Activated T-cell treated with anti-CD3 and anti-CD28 coated beads, Interleukin-2, amount 50 U/mL, for 24 hours (primary cell): ENCODE measurements around the gene G6PC3.

Experiments used
- DNase-seq: peaks from one replicate; pipeline ENCODE4 v3.0.0-alpha.2; 2020
- H3K27ac Mint-ChIP-seq: 2 replicates; pipeline ENCODE4 v1.8.0; 2020; ENCODE audit warnings: mild to moderate bottlenecking, mixed read lengths
- H3K27me3 Mint-ChIP-seq: 2 replicates; pipeline ENCODE4 v1.8.0; 2020; ENCODE audit warnings: mixed read lengths
- H3K36me3 Mint-ChIP-seq: 2 replicates; pipeline ENCODE4 v1.8.0; 2020; ENCODE audit warnings: low read depth, mixed read lengths
- H3K4me1 Mint-ChIP-seq: 2 replicates; pipeline ENCODE4 v1.8.0; 2020; ENCODE audit warnings: low read depth, mixed read lengths
- H3K4me3 Mint-ChIP-seq: 2 replicates; pipeline ENCODE4 v1.8.0; 2020; ENCODE audit warnings: mild to moderate bottlenecking, moderate library complexity, mixed read lengths
- H3K9me3 Mint-ChIP-seq: 2 replicates; pipeline ENCODE4 v1.8.0; 2020; ENCODE audit warnings: mixed read lengths

The G6PC3 gene

DNA sequence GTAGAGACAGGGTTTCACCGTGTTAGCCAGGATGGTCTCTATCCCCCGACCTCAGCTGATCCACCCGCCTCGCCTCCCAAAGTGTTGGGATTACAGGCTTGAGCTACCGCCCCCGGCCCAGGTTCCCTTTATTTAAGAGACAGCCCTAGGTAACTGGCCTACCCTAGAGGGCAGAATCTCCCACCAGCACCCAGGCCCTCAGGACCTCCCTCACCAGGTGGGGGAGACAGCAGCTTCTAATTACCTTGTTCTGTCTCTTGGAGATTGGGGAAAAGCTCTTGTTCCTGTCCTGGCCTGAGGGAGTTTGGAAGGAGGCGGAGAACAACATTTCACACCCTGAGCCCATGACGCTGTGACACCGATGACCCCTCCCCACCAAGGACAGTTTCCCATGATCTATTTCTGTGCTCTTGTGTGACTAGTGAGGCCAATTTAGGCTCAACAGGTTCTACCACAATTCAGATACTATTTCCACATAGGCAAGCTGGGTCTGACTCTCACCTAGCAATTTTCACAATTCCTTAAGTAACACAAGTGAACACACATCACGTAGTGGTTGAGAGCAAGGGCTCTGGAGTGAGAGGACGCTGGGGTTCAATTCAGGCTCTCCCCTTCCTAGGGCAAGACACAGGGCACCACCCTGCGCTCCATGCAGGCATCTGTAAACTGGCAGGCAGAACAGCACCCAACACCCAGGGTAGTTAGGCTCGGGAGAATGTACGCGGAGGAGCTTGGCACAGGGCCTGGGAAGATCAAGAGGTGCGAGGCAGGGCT is 32.5 kb downstream of the G6PC3 start:
- Mint-ChIP-seq H3K36me3 (peaks cover 10% of the 10 kb centered on the region), H3K27ac (no peak overlapping the region), H3K9me3 (no peaks in the 10 kb centered on the region)

DNA sequence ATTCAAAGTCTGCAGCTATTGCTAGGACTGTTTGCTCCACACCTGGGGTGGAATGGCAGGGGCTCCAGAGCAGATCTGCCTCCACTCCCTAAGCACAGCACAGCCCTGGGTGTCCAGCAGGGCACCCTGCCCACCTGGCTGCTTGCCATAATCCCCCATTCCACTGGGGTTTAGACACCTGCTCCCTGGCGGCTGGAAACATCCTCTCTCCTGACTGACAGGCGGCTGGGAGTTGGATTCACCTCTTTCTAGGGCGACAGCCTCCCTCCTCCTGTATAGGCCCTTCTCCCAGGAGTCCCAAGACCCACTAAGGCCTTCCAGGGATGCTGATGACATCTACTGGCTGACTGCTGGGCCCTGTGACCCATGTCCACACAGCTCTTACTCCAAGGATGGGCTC is 34.9 kb downstream of the G6PC3 start:
- Mint-ChIP-seq H3K9me3 (no peaks in the 10 kb centered on the region), H3K27me3 (no peaks in the 10 kb centered on the region), H3K27ac (no peak overlapping the region), H3K4me1 (peaks cover 3% of the 10 kb centered on the region), H3K36me3 (peaks cover 17% of the 10 kb centered on the region), H3K4me3 (no peak overlapping the region)
- no peak for DNase-seq

More for the DNA sequence above, 32.5 kb downstream of the G6PC3 start:
- no peak for DNase-seq
- Mint-ChIP-seq H3K27me3 (no peaks in the 10 kb centered on the region), H3K4me1 (peaks cover 1% of the 10 kb centered on the region), H3K4me3 (no peak overlapping the region)

DNA sequence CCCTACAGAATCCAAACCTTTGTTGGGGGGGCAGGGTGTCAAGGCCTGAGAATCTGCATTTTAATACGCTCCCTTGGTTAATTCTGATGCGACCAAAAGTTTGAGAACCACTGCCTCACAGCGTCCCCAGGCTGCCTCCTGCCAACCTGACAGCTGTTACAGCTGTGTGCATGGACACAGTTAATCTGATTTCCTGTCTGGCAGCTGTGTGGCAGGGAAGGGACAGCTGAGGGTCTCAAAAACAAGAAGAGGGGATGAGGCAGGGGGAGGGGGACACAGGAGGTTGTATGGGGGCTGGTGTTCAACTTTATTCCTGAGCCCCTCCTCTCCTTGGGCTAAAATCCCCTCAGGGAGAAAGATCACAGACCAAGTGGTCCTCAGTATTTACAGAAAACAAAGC is 35.4 kb downstream of the G6PC3 start:
- no peak for DNase-seq
- H3K27ac Mint-ChIP-seq: no peak overlapping the region
- no peak overlapping the region for H3K4me3 Mint-ChIP-seq
- peaks cover 6% of the 10 kb centered on the region for H3K4me1 Mint-ChIP-seq
- H3K27me3 Mint-ChIP-seq: no peaks in the 10 kb centered on the region
- peaks cover 17% of the 10 kb centered on the region for H3K36me3 Mint-ChIP-seq
- H3K9me3 Mint-ChIP-seq: no peaks in the 10 kb centered on the region

GRCh38 chr17:44106801-44107200 is 36.3 kb downstream of the G6PC3 start:
- no peak overlapping the region for H3K4me3 Mint-ChIP-seq
- no peak for DNase-seq
- peaks cover 15% of the 10 kb centered on the region for H3K4me1 Mint-ChIP-seq
- H3K36me3 Mint-ChIP-seq: peaks cover 17% of the 10 kb centered on the region
- no peaks in the 10 kb centered on the region for H3K27me3 Mint-ChIP-seq
- no peaks in the 10 kb centered on the region for H3K9me3 Mint-ChIP-seq
- H3K27ac Mint-ChIP-seq: no peak overlapping the region

GRCh38 chr17:44108440-44109311 is 38.1 kb downstream of the G6PC3 start:
- Mint-ChIP-seq H3K4me3 (no peak overlapping the region), H3K4me1 (peaks cover 28% of the 10 kb centered on the region), H3K27ac (no peak overlapping the region), H3K9me3 (no peaks in the 10 kb centered on the region), H3K27me3 (no peaks in the 10 kb centered on the region), H3K36me3 (peaks cover 12% of the 10 kb centered on the region)
- DNase-seq: no peak

DNA sequence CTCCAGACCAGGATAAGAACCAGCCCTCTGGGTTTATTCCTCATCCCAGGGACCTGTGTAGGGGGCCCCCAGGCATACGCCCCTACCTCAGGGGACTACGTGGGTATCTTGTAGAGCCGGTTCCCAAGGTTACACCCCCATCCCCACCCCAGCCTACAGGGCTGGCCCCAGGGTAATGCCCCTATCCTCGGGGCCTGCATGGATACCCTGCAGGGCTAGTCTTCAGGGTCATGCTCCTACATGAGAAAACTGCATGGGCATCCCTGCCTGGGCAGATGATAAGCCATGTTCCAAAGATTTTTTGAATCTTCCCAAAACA is 38.7 kb downstream of the G6PC3 start:
- no peaks in the 10 kb centered on the region for H3K9me3 Mint-ChIP-seq
- no peak overlapping the region for H3K27ac Mint-ChIP-seq
- peaks cover 28% of the 10 kb centered on the region for H3K4me1 Mint-ChIP-seq
- H3K27me3 Mint-ChIP-seq: no peaks in the 10 kb centered on the region
- DNase-seq: no peak
- no peak overlapping the region for H3K4me3 Mint-ChIP-seq
- H3K36me3 Mint-ChIP-seq: peaks cover 12% of the 10 kb centered on the region

GRCh38 chr17:44110011-44110686 is 39.6 kb downstream of the G6PC3 start:
- H3K27ac Mint-ChIP-seq: no peak overlapping the region
- H3K4me1 Mint-ChIP-seq: peaks cover 28% of the 10 kb centered on the region
- no peaks in the 10 kb centered on the region for H3K27me3 Mint-ChIP-seq
- H3K36me3 Mint-ChIP-seq: peaks cover 7% of the 10 kb centered on the region
- no peak for DNase-seq
- no peak overlapping the region for H3K4me3 Mint-ChIP-seq
- H3K9me3 Mint-ChIP-seq: no peaks in the 10 kb centered on the region

DNA sequence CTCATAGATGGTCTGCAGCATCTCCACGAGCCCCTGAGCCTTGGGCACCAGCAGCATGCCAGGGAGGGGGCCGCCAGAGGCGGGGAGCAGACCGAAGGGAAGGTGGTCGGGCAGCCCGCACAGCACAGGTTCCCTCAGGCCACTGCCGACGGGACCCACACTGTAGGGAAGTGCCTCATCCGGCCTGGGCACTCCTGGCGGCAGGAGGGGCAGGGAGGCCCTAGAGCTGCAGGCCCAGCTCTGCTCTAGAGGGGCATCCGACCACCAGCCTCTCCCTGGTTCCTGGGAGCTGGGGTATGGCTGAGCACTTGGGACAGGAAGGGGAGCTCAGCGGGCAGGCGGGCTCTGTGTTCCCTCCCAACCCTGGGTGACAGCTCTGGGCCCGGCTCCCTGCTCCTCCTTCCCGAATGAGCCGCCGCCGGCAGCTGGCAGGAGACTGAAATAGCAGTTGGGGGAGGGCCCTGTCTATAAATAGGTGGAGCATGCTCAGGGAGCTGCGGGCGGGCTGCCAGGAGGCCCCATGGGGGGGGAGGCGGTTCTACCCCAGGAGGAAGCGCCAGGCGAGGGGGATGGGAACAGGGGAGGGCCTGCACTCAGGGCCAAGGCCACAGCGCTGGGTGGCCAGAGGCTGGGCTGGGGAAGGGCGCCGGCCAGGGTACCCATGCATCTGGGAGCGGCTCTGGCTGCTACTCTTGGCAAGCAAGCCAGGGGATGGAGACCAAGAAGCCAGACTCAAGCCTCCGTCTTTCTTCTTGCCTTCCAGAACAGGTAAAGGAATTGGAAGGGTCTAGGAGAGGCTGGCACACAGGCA is 40.5 kb downstream of the G6PC3 start:
- H3K27ac Mint-ChIP-seq: no peak overlapping the region
- H3K4me3 Mint-ChIP-seq: peak overlapping the region; percentile 57
- peaks cover 7% of the 10 kb centered on the region for H3K36me3 Mint-ChIP-seq
- H3K27me3 Mint-ChIP-seq: no peaks in the 10 kb centered on the region
- H3K4me1 Mint-ChIP-seq: peaks cover 28% of the 10 kb centered on the region
- H3K9me3 Mint-ChIP-seq: no peaks in the 10 kb centered on the region
- peak; percentile 71 for DNase-seq

DNA sequence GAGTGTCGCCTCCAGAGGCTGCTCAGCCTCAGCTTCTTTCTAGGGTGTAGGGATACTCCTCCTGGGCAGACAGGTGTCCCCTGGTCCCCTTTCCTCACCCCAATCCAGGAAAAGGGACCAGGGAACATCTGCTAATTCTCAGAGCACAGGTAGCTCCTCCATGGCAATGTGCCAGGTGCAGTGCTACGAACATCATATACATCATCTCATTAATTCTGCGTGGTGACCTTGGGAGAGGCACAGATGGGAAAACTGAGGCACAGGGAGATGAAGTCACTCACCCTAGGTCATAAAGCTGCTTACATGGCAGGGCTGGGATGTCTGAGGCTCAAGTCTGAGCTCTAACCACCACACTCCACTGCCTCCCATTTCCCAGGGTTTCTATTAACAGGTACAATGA is 41.2 kb downstream of the G6PC3 start:
- H3K36me3 Mint-ChIP-seq: peaks cover 8% of the 10 kb centered on the region
- H3K4me1 Mint-ChIP-seq: peaks cover 28% of the 10 kb centered on the region
- no peaks in the 10 kb centered on the region for H3K9me3 Mint-ChIP-seq
- no peaks in the 10 kb centered on the region for H3K27me3 Mint-ChIP-seq
- no peak for DNase-seq
- H3K4me3 Mint-ChIP-seq: no peak overlapping the region
- no peak overlapping the region for H3K27ac Mint-ChIP-seq

DNA sequence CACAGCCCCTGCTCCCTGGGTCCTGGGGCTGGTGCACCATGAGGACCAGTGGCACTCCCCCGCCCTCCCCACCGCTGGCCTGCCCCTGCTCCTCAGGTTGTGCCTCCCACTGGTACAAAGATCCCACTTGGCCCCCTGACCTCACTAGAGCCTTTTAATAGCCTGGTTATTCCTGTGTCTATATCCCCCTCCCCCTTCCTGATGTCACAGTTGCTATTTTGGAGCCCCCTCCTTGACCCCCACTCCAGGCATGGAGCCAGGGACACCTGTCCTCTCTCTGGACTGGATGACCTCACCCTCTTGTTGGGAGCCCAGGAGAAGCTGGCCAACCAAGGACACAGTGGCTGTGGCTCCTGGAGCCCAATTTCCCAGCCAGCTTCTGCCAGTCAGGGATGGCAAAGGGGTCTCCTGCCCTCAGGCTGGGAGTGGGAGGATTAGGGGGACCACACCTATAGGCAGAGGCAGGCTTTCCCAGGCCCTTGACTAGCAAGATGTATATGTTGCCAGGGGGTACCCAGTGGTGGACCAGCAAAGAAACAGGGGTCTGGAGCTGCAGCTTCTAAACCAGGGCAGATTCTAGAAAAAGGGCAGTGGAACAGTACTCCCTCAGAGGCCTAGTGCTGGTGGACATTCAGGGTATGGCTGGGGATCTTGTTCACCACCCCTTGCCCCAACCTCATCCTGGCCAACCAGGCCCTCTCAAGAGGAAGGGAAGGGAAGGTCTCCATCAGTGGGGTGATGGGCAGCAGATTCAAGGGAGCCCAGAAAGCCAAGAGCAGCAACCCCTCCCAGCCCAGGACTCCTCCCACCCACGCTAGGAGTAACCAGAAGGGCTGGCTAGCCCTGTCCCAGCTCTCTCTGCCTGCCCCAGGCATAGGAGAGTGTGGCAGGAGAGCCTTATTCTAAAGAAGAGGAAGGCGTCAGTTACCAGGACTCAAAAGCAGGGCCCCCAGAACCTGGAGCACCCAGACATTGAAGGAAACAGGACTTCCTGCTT is 42.0 kb downstream of the G6PC3 start:
- no peak for DNase-seq
- H3K9me3 Mint-ChIP-seq: no peaks in the 10 kb centered on the region
- peaks cover 10% of the 10 kb centered on the region for H3K36me3 Mint-ChIP-seq
- H3K27ac Mint-ChIP-seq: no peak overlapping the region
- peaks cover 28% of the 10 kb centered on the region for H3K4me1 Mint-ChIP-seq
- H3K4me3 Mint-ChIP-seq: no peak overlapping the region
- no peaks in the 10 kb centered on the region for H3K27me3 Mint-ChIP-seq

DNA sequence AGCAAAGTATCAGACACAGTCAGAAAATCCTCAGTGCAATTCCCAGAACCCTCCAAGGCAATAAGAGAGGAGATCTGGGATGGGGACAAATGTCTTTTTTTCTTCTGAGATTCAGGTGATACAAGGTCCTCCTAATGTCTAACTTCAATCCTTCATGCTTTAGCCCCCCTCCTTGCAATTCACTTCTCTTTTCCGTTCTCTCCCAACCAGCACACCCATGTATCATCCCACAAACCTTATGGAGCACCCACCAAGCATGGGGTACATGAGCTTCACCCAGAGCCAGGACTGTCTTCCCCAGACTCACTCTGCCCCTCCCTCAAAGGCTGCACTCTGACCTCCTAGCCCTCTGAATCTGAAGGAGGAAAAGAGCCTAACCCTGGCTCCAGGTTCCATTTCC is 42.8 kb downstream of the G6PC3 start:
- no peak for DNase-seq
- Mint-ChIP-seq H3K36me3 (peaks cover 10% of the 10 kb centered on the region), H3K4me3 (no peak overlapping the region), H3K4me1 (peaks cover 28% of the 10 kb centered on the region), H3K9me3 (no peaks in the 10 kb centered on the region), H3K27ac (no peak overlapping the region), H3K27me3 (no peaks in the 10 kb centered on the region)

GRCh38 chr17:44113868-44114840 is 43.6 kb downstream of the G6PC3 start:
- Mint-ChIP-seq H3K36me3 (peaks cover 6% of the 10 kb centered on the region), H3K27ac (no peak overlapping the region), H3K9me3 (no peaks in the 10 kb centered on the region), H3K4me1 (peaks cover 30% of the 10 kb centered on the region), H3K27me3 (no peaks in the 10 kb centered on the region), H3K4me3 (no peak overlapping the region)
- no peak for DNase-seq
